ENCODE measurements around the gene FNDC3B. TPM values are rescaled to one million over a fixed set of nuclear protein-coding genes. Genes with fewer than 3 reads are reported as not detected.
A peak's percentile ranks its signal among the peaks of the same experiment; 100 is the strongest.

FNDC3B gene
- polyA plus RNA-seq, 1 donor = 25.9 TPM

DNA sequence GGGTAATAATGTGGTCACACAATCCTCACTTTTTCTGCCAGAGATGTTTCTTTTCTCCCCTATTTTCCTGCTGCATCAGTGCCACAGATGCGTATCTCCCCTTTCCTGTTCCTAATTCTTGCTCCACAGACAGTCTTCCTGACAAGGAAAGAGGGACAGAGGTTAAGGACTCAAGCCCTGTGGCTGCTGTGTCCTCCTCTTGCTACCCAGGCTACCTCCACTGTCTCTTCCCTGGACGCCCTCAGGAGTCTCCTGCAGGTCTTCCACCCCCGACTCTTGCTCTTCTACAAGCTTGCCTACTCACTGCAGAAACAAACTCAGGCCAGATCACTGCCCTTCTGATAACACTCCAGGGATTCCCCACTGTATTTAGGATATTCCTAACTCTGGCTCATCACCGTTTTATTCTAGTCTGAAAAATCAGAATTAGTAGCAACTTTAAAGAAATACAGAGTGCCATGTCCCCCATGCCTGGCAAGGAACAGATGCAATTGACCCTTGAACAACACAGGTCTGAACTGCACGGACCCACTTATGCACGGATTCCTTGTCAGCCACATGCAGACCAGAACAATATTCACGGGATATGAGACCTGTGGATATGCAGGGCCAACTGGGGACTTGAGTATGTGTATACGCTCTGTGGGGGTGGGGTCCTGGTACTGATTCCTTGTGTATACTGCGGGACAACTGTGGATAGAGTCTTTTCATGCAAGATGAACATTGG lies 257.0 kb downstream of the FNDC3B start:
- no peaks in the 10 kb centered on the region for H3K27me3 ChIP-seq (ENCODE audit: control insufficient read depth, insufficient read depth, low read length)
- H3K27ac ChIP-seq (ENCODE audit: low read length) = no peak overlapping the region
- no peaks in the 10 kb centered on the region for H3K4me1 ChIP-seq (ENCODE audit: control insufficient read depth, insufficient read depth, low read length)
- peaks cover 38% of the 10 kb centered on the region for H3K36me3 ChIP-seq (ENCODE audit: control insufficient read depth, insufficient read depth, low read length)
- WGBS (ENCODE audit: insufficient coverage, low lambda C conversion rate) = 100% methylated on average over 1 of the region's 9 CpGs
- H3K4me3 ChIP-seq (ENCODE audit: low read length) = no peak overlapping the region
- no peaks in the 10 kb centered on the region for H3K9me3 ChIP-seq (ENCODE audit: control insufficient read depth, low read depth, low read length)
- DNase-seq = no peak

DNA sequence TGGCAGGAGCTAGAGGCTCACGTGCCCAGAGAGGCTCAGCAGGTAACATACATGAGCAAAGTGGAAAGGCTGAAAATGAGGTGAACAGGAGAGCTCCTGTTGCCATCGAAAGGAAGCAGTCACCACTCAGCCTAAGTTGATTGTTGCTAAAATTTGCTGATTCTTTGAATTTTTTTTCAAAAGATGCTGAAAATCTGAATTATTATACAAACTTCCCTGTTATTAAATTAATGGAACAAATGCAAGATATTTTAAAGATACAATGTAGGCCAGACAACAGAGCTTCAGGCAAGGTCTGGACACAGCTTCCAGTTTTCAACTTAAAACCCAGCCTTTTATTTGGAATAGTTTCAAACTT lies 257.6 kb downstream of the FNDC3B start:
- H3K4me1 ChIP-seq (ENCODE audit: control insufficient read depth, insufficient read depth, low read length) = no peaks in the 10 kb centered on the region
- H3K4me3 ChIP-seq (ENCODE audit: low read length) = no peak overlapping the region
- DNase-seq = no peak
- no peaks in the 10 kb centered on the region for H3K27me3 ChIP-seq (ENCODE audit: control insufficient read depth, insufficient read depth, low read length)
- peaks cover 38% of the 10 kb centered on the region for H3K36me3 ChIP-seq (ENCODE audit: control insufficient read depth, insufficient read depth, low read length)
- no peak overlapping the region for H3K27ac ChIP-seq (ENCODE audit: low read length)
- no peaks in the 10 kb centered on the region for H3K9me3 ChIP-seq (ENCODE audit: control insufficient read depth, low read depth, low read length)
- 100% methylated on average over 1 of the region's 2 CpGs for WGBS (ENCODE audit: insufficient coverage, low lambda C conversion rate)

DNA sequence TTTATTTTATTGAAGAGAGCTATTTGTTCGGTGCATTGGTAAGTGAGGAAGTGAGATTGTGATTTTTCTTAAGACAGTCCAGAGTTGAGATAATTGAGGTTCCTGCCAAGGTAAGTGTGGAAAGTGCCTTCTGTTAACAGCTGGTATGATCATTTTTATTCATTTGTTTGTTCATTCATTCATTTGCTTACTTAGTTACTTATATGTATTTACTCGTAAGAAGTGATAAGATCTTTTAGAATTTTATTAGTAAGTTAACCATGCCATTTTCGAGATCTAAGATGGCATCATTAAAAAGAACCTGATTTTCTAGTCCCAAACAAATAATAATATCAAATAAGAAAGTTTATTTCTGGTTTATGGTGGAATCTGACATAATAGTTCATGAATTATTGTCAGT lies 258.9 kb downstream of the FNDC3B start:
- 95% methylated on average over 3 of the region's 3 CpGs for WGBS (ENCODE audit: insufficient coverage, low lambda C conversion rate)
- peaks cover 37% of the 10 kb centered on the region for H3K36me3 ChIP-seq (ENCODE audit: control insufficient read depth, insufficient read depth, low read length)
- no peak for DNase-seq

DNA sequence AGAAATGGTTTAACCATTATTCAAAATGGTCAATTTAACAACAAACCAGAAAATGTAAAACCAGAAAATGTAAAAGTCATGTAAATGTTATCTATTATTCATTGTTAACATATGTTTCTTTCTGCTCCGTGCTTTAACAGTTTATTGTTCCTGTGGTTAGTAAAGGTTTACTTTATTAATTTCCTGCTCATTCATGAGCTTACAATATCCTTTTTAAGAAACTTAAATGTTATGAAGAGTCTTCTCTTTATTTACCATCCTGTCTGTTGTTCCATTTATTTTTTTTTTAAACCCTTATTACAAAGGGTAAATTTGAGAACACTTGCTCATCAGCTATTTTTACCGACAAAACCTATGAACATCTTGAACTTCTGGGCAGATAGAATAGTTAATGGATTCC lies 260.8 kb downstream of the FNDC3B start:
- Histone ChIP-seq H3K4me1 (ENCODE audit: control insufficient read depth, insufficient read depth, low read length) (peaks cover 2% of the 10 kb centered on the region), H3K27ac (ENCODE audit: low read length) (no peak overlapping the region), H3K27me3 (ENCODE audit: control insufficient read depth, insufficient read depth, low read length) (no peaks in the 10 kb centered on the region), H3K36me3 (ENCODE audit: control insufficient read depth, insufficient read depth, low read length) (peaks cover 34% of the 10 kb centered on the region), H3K9me3 (ENCODE audit: control insufficient read depth, low read depth, low read length) (no peaks in the 10 kb centered on the region), H3K4me3 (ENCODE audit: low read length) (no peak overlapping the region)
- DNase-seq = no peak
- 20% methylated on average over 1 of the region's 2 CpGs for WGBS (ENCODE audit: insufficient coverage, low lambda C conversion rate)

More for the DNA sequence above, 258.9 kb downstream of the FNDC3B start:
- Histone ChIP-seq H3K27me3 (ENCODE audit: control insufficient read depth, insufficient read depth, low read length) (no peaks in the 10 kb centered on the region), H3K4me3 (ENCODE audit: low read length) (no peak overlapping the region), H3K9me3 (ENCODE audit: control insufficient read depth, low read depth, low read length) (no peaks in the 10 kb centered on the region), H3K4me1 (ENCODE audit: control insufficient read depth, insufficient read depth, low read length) (no peaks in the 10 kb centered on the region), H3K27ac (ENCODE audit: low read length) (no peak overlapping the region)

DNA sequence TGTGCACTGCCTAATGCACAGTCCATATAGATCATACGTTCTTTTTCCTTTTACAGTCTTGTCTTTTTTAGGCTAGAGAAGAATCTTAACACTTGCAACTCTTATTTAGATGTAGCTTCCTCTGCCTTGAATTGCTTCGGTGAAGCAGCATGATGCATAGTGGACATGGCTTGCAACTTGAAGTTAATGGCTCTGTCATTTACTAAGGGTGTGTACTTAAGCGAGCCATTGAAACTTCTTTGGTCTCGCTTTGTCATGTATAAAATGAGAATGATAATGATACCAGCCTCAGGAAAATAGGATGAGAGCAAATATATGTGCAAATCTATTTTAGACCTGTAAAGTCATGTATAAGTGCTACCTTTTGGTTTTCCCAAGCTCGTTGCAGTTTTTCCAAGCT lies 261.5 kb downstream of the FNDC3B start:
- 96% methylated on average over 3 of the region's 5 CpGs for WGBS (ENCODE audit: insufficient coverage, low lambda C conversion rate)
- no peak for DNase-seq
- Histone ChIP-seq H3K27me3 (ENCODE audit: control insufficient read depth, insufficient read depth, low read length) (no peaks in the 10 kb centered on the region), H3K4me3 (ENCODE audit: low read length) (no peak overlapping the region), H3K27ac (ENCODE audit: low read length) (no peak overlapping the region), H3K4me1 (ENCODE audit: control insufficient read depth, insufficient read depth, low read length) (peaks cover 7% of the 10 kb centered on the region), H3K36me3 (ENCODE audit: control insufficient read depth, insufficient read depth, low read length) (peaks cover 32% of the 10 kb centered on the region), H3K9me3 (ENCODE audit: control insufficient read depth, low read depth, low read length) (no peaks in the 10 kb centered on the region)

DNA sequence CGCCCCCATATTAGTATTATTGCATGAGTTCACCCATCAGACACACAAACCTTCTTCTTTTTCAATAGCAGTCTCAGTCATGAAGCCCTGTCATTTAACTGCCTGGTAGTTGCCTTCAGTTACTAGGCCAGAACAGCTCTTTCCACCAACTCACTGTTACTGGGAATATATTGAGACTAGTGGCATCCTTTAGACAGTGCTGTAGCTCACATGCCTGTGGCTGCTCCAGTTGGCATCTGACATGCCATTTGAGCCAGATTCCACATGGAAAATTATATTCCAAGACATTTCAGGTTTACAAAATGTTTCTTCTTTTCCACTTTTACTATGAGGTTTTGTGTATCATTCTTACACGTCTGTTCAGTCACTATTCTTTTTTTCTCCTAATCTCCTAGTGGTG lies 262.8 kb downstream of the FNDC3B start:
- DNase-seq = no peak
- Histone ChIP-seq H3K4me1 (ENCODE audit: control insufficient read depth, insufficient read depth, low read length) (peaks cover 12% of the 10 kb centered on the region), H3K27ac (ENCODE audit: low read length) (no peak overlapping the region), H3K36me3 (ENCODE audit: control insufficient read depth, insufficient read depth, low read length) (peaks cover 24% of the 10 kb centered on the region), H3K4me3 (ENCODE audit: low read length) (no peak overlapping the region), H3K27me3 (ENCODE audit: control insufficient read depth, insufficient read depth, low read length) (no peaks in the 10 kb centered on the region), H3K9me3 (ENCODE audit: control insufficient read depth, low read depth, low read length) (no peaks in the 10 kb centered on the region)
- no CpG with 5 or more reads among the region's 2 CpGs for WGBS (ENCODE audit: insufficient coverage, low lambda C conversion rate)

DNA sequence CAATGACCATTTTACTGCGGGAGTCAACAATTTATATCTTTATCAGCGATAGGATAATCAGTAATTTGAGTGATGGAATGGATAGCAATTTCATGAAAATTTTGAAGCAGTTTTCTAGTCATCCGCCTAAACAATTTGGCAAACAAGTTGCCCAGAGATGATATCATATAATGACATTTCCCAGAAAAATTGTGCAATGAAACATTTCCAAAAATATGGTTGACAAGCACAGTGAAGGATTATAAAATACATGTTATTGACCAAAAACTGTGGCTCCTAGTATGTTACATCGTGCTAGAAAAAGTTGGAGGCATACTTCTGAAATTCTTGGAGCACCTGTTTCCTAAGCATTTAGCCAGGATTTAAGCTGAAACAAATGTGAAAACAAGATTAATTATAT lies 263.8 kb downstream of the FNDC3B start:
- Histone ChIP-seq H3K9me3 (ENCODE audit: control insufficient read depth, low read depth, low read length) (no peaks in the 10 kb centered on the region), H3K36me3 (ENCODE audit: control insufficient read depth, insufficient read depth, low read length) (peaks cover 27% of the 10 kb centered on the region), H3K27me3 (ENCODE audit: control insufficient read depth, insufficient read depth, low read length) (no peaks in the 10 kb centered on the region), H3K4me1 (ENCODE audit: control insufficient read depth, insufficient read depth, low read length) (peaks cover 18% of the 10 kb centered on the region), H3K27ac (ENCODE audit: low read length) (no peak overlapping the region), H3K4me3 (ENCODE audit: low read length) (no peak overlapping the region)
- no peak for DNase-seq
- WGBS (ENCODE audit: insufficient coverage, low lambda C conversion rate) = 80% methylated on average over 1 of the region's 4 CpGs

DNA sequence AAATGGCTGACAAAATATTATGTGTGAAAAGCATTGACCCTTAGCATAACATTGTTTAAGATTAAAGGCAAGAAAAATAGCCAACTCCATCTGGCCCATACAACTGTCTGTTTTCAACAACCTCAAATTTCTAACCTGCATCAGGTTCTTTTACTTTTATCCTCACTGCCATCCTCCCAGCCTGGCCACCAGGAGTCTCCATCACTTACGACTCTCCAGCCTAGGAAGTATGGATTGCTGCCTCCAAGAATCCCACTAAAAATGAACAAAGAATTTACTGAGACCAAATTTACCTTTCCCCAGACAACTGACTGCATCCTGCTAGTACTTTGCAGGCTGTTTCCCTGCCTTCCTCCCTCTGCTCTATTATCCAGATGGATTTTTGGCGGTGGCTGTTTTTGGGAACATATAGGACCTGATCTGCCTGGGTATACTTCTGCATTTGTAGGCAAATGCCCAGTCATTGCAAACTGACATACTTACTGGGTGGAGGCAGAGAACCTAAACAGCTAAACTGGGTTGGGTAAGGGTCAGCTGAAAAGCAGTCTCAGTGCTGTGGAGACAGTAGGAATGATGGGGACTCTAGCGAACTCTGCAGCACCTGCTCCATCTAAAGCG lies 264.7 kb downstream of the FNDC3B start:
- no peak overlapping the region for H3K4me3 ChIP-seq (ENCODE audit: low read length)
- H3K36me3 ChIP-seq (ENCODE audit: control insufficient read depth, insufficient read depth, low read length) = peaks cover 28% of the 10 kb centered on the region
- H3K27me3 ChIP-seq (ENCODE audit: control insufficient read depth, insufficient read depth, low read length) = no peaks in the 10 kb centered on the region
- no peak overlapping the region for H3K27ac ChIP-seq (ENCODE audit: low read length)
- H3K9me3 ChIP-seq (ENCODE audit: control insufficient read depth, low read depth, low read length) = no peaks in the 10 kb centered on the region
- WGBS (ENCODE audit: insufficient coverage, low lambda C conversion rate) = no CpG with 5 or more reads among the region's 4 CpGs
- peaks cover 18% of the 10 kb centered on the region for H3K4me1 ChIP-seq (ENCODE audit: control insufficient read depth, insufficient read depth, low read length)
- no peak for DNase-seq

DNA sequence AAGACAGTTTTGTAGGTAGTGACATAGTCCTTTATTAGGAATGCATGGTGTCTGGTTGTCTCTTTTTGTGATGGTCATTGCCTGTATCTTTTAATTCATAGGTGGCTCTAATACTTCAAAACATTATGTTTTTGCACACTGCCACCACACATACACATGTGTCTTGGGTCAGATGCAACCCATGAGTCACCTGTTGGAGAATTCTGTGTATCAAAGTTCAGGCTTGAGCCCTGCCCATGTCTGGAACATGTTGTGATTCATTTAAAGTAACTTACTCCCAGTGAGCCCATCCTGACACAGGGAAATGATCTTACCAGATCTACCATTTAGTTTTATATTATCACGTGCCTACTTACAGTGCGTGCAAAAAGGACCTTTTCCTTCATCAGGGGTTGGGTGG lies 266.2 kb downstream of the FNDC3B start:
- no CpG with 5 or more reads among the region's 2 CpGs for WGBS (ENCODE audit: insufficient coverage, low lambda C conversion rate)
- H3K27me3 ChIP-seq (ENCODE audit: control insufficient read depth, insufficient read depth, low read length) = no peaks in the 10 kb centered on the region
- peak; percentile 85 to 91 for DNase-seq
- H3K27ac ChIP-seq (ENCODE audit: low read length) = peak overlapping the region; percentile 78
- peaks cover 36% of the 10 kb centered on the region for H3K36me3 ChIP-seq (ENCODE audit: control insufficient read depth, insufficient read depth, low read length)
- no peaks in the 10 kb centered on the region for H3K9me3 ChIP-seq (ENCODE audit: control insufficient read depth, low read depth, low read length)
- peaks cover 18% of the 10 kb centered on the region for H3K4me1 ChIP-seq (ENCODE audit: control insufficient read depth, insufficient read depth, low read length)
- no peak overlapping the region for H3K4me3 ChIP-seq (ENCODE audit: low read length)

DNA sequence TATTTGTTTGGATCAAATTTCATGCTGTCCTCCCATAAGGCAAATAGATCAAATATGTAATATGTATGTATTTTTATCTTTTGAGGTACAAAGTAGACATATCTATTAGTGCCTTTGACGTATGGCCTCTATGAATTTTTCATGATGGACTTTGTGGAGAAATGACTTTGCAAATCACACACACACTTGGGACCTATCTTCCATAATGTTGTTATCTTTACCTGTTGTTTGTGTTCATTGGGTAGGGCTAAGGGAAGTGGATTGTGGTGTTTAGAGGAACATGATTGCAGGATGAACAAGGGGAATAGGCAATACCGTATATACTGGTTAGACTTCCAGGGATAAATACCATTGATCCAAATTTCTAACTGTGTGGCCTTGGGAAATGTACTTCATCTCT lies 266.6 kb downstream of the FNDC3B start:
- Histone ChIP-seq H3K36me3 (ENCODE audit: control insufficient read depth, insufficient read depth, low read length) (peaks cover 36% of the 10 kb centered on the region), H3K27ac (ENCODE audit: low read length) (peak overlapping the region; percentile 78)
- no CpG with 5 or more reads among the region's 2 CpGs for WGBS (ENCODE audit: insufficient coverage, low lambda C conversion rate)

DNA sequence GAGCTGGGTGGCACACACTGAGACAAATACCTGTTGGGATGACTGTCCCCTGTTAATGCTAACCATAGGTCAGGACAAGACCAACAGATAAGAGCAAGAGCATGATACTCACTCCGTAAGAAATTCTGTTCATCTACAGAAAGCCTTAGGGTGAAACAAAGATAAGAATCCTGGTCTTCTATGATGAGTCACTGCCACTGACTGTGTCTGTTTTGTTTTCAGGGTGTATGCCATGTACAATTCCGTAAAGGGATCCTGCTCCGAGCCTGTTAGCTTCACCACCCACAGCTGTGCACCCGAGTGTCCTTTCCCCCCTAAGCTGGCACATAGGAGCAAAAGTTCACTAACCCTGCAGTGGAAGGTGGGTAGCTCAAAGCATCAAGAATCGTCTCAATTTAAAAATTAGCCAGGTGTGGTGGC lies 267.8 kb downstream of the FNDC3B start:
- H3K27me3 ChIP-seq (ENCODE audit: control insufficient read depth, insufficient read depth, low read length) = no peaks in the 10 kb centered on the region
- peak overlapping the region; percentile 78 for H3K27ac ChIP-seq (ENCODE audit: low read length)
- no CpG with 5 or more reads among the region's 5 CpGs for WGBS (ENCODE audit: insufficient coverage, low lambda C conversion rate)
- H3K4me1 ChIP-seq (ENCODE audit: control insufficient read depth, insufficient read depth, low read length) = peaks cover 18% of the 10 kb centered on the region
- peak; percentile 63 to 70 for DNase-seq
- H3K4me3 ChIP-seq (ENCODE audit: low read length) = no peak overlapping the region
- no peaks in the 10 kb centered on the region for H3K9me3 ChIP-seq (ENCODE audit: control insufficient read depth, low read depth, low read length)
- H3K36me3 ChIP-seq (ENCODE audit: control insufficient read depth, insufficient read depth, low read length) = peaks cover 40% of the 10 kb centered on the region

More for the DNA sequence above, 266.6 kb downstream of the FNDC3B start:
- H3K27me3 ChIP-seq (ENCODE audit: control insufficient read depth, insufficient read depth, low read length) = no peaks in the 10 kb centered on the region
- no peak for DNase-seq
- peaks cover 18% of the 10 kb centered on the region for H3K4me1 ChIP-seq (ENCODE audit: control insufficient read depth, insufficient read depth, low read length)
- H3K4me3 ChIP-seq (ENCODE audit: low read length) = no peak overlapping the region
- no peaks in the 10 kb centered on the region for H3K9me3 ChIP-seq (ENCODE audit: control insufficient read depth, low read depth, low read length)
